Measurements from ENCODE around the gene CEP126.

CEP126 gene

DNA sequence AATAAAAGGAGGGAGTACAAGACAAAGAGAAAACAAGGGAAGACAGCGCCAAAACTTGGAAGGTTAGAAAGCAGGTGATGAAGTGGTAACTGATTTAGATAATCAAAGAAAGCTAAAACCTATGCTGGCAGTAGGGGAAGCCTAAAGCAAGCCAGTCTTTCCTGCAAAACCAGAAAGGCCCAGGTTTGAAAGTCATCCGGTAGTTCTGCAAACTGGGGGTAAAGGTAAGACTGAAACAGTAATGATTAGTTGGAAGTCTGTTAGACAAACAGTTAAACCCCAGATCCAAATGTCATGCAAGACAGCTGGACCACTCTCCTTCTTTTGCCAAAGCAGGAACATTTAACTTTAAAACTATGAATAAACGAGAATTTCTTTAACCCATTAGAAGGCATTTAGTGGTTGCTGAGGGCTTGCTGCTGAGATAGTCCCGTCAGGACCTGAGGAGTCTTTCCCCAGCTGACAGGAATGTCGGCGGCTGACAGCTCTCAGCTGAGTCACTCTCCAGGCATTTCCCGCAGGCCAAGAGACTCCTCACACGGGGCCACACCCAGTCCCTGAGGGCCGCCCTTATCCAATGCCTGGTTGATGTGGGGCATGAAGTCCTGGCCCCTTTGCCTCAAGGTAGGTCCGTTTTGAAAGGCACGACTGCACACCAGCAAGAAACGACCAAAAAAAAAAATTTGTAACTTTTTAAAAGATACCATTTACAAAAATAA is 96.1 kb downstream of the CEP126 start:
- DNase-seq: no peak

DNA sequence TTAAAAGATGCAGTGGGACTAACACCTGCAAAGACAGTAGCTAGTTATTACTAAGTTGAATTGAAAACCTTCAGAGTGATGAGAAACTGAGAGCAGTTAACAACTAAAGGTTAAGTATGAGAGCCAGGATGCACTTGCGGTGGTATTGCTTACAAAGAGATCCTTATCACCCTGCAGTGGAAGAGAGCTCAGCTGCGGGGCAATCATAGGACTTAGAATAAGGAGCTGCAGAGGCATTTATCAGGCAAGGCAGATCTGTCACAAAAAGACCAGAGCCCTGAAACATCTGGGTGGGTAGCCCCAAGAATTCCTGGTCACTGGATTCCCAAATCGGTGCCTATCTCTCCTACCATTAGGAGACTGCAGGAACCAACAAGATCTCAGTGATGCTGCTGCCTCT is 98.1 kb downstream of the CEP126 start:
- DNase-seq: no peak

GRCh38 chr11:102014756-102015155 is 99.9 kb downstream of the CEP126 start:
- no peak for DNase-seq

GRCh38 chr11:102017026-102017425 is 102.2 kb downstream of the CEP126 start:
- no peak for DNase-seq

- no peak for DNase-seq
Observed at GRCh38 chr11:102026217-102026616, 111.4 kb downstream of the CEP126 start.

DNA sequence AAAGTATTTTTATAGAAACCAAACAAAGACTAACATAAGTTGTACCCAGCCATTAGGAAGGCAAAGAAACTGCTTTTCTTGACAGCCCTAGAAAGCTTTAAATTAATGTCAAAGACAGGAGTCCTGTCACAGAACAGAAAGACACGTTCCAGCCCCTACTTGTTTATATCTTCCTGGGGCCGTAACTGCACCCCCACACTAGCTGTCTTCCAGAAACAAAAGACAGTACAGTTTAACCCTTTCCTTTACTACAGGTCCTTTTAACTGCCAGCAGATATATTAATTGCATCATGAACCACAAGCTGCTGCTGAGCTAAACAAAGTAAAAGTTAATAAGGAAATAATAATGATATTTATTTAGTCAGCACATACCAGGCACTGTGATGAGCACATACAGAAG is 112.1 kb downstream of the CEP126 start:
- DNase-seq: no peak

- no peak for DNase-seq
Observed at GRCh38 chr11:102036757-102037156, 121.9 kb downstream of the CEP126 start.

DNA sequence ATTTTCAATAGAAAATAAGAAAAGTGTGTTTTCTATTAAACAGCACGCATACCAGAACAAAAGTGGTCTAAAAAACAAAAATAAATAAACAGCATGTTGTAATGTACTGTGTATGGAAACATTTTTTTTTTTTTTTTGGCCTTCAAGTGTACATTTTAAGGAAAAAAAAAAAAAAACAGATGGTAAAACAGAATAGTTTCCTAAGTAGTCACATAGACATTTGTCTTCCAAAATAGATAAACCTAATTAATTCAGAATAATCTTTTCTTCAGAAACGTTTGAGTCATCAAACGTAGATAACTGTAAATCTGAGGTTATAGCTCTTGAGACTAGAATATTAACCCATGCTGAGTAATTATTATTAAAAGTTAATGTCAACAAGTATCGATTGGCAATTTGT is 132.0 kb downstream of the CEP126 start:
- DNase-seq: no peak

DNA sequence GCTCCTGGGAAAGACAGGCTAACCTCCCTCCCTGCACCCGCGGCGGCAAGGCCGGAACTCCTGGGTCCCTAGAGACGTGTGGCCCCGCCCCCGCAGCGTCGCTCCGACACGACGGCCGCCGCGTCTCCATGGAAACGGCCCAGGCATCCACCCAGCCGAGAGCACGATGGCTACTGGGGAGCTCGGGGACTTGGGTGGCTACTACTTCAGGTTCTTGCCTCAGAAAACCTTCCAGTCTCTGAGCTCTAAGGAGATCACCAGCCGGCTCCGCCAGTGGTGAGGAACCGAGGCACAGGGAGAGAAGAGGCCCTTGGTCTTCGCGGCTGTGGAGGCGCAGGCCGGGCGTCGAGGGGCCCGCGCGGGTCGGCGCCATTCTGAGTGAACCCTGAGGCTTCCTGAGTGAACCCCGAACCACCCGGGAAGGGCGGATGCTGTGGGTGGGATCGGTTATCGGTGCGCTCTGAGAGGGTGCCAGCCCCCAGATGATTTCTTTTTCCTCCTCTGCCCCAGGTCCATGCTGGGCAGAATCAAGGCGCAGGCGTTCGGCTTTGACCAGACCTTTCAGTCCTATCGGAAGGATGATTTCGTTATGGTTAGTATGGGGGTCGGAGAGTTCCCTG is 132.6 kb downstream of the CEP126 start, which contains the start of gene CFAP300:
CFAP300 (plus strand) TSS at position 133 of the 620 bp plus-strand sequence; CDS start at position 167, 34 bp downstream.
- DNase-seq: peak; percentile 71
